ENCODE data around the gene AZU1. TPM values are rescaled to one million over a fixed set of nuclear protein-coding genes. Genes with fewer than 3 reads are reported as not detected.

Gene AZU1
- total RNA-seq, 2 experiments from 2014 or later: not detected

DNA sequence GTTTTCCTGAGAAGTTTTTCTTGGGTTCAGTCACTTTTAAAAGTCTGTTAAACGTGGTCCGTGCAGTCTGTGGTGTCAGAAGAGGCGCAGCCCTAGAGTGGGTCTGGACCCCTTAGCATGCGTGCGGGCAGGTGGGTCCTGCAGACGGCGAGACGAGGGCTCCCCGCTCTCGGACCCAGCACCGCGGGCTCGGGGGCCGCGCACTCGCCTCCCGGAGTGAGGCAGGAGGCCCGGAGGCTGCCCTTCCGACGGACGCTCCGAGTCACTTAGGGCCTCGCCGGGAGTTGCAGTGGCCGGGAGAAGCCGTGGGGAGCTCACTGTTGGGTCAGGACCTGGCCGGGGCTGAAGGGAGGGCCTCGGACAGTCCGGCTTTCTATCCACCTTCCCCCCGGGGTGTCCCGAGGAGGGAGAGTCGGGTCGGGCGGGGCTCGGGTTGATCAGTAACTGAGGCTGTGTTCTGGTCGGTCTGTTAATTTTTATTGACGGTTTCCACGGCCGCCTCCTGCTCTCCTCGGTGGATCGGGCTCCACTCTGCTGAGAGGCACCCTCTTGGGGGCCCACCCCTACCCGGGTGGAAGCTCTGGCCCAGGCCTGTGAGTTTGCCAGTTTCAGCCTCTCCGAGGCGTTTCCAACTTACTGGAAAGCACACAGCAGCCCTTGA is 29.1 kb upstream of the AZU1 start:
- peaks cover 45% of the 10 kb centered on the region for H3K36me3 Mint-ChIP-seq (ENCODE audit: low read depth)
- intact Hi-C loops (cut with DNase I, micrococcal nuclease): loop anchor here (5.0 kb wide), 5 partner anchors 136 to 1064 kb away; partner anchors contain the start of genes ARHGAP45 (in 1 of the 2), KLF16 (in 1 of the 2), RNF126 (in 1 of the 2) and RPS15 (in 1 of the 2)
- no peaks in the 10 kb centered on the region for H3K27me3 Mint-ChIP-seq
- peak overlapping the region; percentile 90 for H3K27ac Mint-ChIP-seq
- ChIA-PET CTCF (no interaction called here), POLR2A (interaction anchor here (0.5 to 1.5 kb wide), 4 partner anchors 10 to 471 kb away, joined by 4 to 7 read pairs (median 4); partner anchors contain the start of genes CIRBP and RNF126)
- ATAC-seq (no peak), DNase-seq (no peak)
- peak overlapping the region; percentile 86 for H3K4me3 Mint-ChIP-seq
- H3K9me3 Mint-ChIP-seq (ENCODE audit: low read depth): no peaks in the 10 kb centered on the region
- H3K4me1 Mint-ChIP-seq: peaks cover 39% of the 10 kb centered on the region

DNA sequence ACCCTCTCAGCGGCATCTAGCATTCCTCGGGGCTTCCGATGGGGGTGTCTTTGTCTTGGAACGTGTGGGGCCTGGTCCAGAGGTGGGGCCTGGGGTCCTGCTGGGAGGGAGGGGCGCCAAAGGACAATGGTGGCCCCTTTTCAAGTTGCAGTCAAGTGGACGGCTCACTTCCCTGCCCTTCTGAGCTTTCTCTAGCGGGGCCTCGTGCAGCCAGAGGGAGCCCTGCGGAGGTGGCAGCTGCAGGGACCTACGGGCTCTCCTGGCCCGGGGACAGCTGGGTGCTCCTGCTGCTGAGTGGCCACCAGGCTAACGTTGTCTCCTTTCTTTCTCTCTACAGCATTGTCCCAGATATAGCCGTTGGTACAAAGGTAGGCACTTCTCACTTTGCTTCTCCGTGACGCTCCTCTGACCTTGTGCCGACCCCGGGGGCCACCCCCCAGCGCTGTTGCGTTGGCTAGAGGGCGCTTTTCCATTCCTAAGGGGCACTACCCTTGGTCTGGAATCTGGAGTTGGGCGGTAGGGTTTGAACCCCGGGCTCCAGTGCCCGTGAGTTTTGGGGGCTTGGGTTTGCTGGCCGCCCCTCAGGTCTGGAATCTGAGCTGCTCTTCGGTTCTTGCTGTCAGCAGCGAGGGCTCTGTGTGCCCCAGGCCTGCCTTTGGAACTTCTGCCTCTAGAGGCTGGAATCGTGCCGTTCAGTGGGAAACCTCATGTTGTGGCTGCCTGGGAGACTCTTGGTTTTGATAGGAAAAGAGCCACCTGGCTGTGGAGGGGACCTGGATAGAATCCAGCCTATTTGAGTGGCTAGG is 28.4 kb upstream of the AZU1 start:
- peak overlapping the region; percentile 89 for H3K27ac Mint-ChIP-seq
- POLR2A ChIA-PET: interaction anchor here (0.5 to 1.5 kb wide), 4 partner anchors 11 to 470 kb away, joined by 4 to 9 read pairs (median 6); partner anchors contain the start of genes CIRBP and RNF126
- CTCF ChIA-PET: no interaction called here
- H3K4me3 Mint-ChIP-seq: peak overlapping the region; percentile 86
- intact Hi-C loops (cut with DNase I, micrococcal nuclease): loop anchor here (5.0 kb wide), 5 partner anchors 137 to 1063 kb away; partner anchors contain the start of genes ARHGAP45 (in 1 of the 2), KLF16 (in 1 of the 2), RNF126 (in 1 of the 2) and RPS15 (in 1 of the 2)
- peaks cover 42% of the 10 kb centered on the region for H3K4me1 Mint-ChIP-seq
- peak; percentile 42 for DNase-seq
- ATAC-seq: no peak
- H3K36me3 Mint-ChIP-seq (ENCODE audit: low read depth): peaks cover 51% of the 10 kb centered on the region
- H3K27me3 Mint-ChIP-seq: no peaks in the 10 kb centered on the region
- no peaks in the 10 kb centered on the region for H3K9me3 Mint-ChIP-seq (ENCODE audit: low read depth)

DNA sequence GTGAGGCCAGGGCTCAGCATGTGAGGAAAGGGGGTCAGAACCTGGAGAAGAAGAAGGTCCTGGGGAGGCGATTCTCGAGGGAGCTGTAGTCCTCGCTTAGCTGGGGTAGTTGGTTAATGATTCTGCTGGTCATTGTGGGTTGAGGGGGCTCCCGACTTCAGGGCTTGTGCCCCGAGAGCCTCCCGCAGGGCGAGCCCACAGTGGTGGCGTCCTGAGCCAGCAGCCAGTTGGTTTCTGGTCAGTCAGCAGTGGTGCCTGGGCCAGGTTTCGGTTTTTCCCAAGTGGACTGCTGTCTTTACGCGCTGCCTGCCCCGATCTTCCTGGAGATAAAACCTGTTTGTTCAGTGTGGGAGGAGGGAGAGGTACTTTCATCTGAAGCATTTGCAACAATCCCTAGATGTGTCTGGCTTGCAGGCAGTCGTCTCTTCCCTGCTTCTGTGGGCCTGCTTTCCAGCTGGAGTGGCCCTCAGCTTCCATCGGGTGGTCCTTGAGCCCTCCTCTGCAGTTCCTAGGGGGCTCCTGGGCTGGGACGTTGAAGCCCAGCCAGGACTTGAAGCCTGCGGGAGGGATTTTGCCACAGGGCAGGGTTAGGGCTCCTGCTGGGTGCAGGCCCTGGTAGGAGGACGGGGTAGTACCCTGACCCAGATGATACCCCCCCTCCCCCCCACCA is 27.1 kb upstream of the AZU1 start:
- no peaks in the 10 kb centered on the region for H3K27me3 Mint-ChIP-seq
- CTCF ChIA-PET: no interaction called here
- intact Hi-C loops (cut with DNase I, micrococcal nuclease): loop anchor here in 1 of 2 experiments (2.0 kb wide), 1 partner anchor 14 kb away; no protein-coding TSS in a partner anchor
- ATAC-seq (no peak), DNase-seq (no peak)
- POLR2A ChIA-PET: interaction anchor here (0.6 to 1.4 kb wide), 3 partner anchors 9 to 13 kb away, joined by 3 to 4 read pairs (median 3); no protein-coding TSS in a partner anchor
- peak overlapping the region; percentile 86 for H3K4me3 Mint-ChIP-seq
- H3K9me3 Mint-ChIP-seq (ENCODE audit: low read depth): no peaks in the 10 kb centered on the region
- H3K4me1 Mint-ChIP-seq: peaks cover 42% of the 10 kb centered on the region
- H3K27ac Mint-ChIP-seq: peak overlapping the region; percentile 89
- peaks cover 55% of the 10 kb centered on the region for H3K36me3 Mint-ChIP-seq (ENCODE audit: low read depth)

DNA sequence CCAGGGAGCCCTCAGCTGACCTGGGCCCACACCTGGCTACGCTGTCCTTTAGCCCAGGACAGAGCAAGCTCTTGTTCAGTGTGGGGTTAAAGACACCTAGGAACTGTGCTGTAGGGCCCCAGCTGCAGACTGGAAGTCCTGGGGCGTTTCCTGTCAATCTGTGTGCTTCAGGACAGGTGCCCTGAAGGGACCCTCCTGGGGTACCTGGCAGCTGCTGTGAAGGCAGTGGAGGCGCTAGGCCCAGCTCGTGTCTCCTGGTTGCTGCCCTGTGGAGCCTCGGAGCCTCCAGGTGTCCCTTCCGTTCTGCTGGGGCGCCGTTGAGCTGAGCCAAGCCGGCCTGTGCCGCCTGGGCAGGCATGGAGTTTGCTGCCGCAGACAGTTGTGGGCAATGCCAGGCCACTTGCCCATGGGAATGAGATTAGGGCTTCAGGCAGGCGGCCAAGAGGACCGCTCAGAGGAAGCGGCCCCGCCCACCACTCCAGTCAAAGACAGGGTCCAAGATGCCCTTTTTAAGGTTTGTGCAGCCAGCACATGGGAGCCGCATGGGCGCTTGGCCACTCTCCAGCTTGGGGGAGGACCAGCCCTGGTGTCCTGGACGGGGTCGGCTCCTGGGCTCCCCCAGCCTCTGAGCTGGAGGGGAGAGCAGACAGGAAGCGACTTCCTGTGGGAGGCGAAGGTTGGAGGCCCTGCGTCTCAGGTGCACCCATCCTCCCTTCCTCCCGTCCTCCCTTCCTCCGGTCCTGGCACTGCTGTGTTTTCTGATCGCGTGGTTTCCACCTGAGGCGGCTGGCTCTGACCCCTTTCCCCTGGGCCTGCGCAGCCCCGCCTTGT is 26.4 kb upstream of the AZU1 start:
- Mint-ChIP-seq H3K36me3 (ENCODE audit: low read depth) (peaks cover 58% of the 10 kb centered on the region), H3K4me3 (peak overlapping the region; percentile 86), H3K27me3 (no peaks in the 10 kb centered on the region), H3K4me1 (peaks cover 42% of the 10 kb centered on the region), H3K9me3 (ENCODE audit: low read depth) (no peaks in the 10 kb centered on the region), H3K27ac (peak overlapping the region; percentile 67)
- CTCF ChIA-PET: no interaction called here
- ATAC-seq: no peak
- intact Hi-C loops (cut with DNase I, micrococcal nuclease): loop anchor here in 1 of 2 experiments (2.0 kb wide), 1 partner anchor 14 kb away; no protein-coding TSS in a partner anchor
- POLR2A ChIA-PET: interaction anchor here (0.6 to 1.4 kb wide), 3 partner anchors 8 to 12 kb away, joined by 3 to 4 read pairs (median 3); no protein-coding TSS in a partner anchor
- DNase-seq: peak; percentile 41

DNA sequence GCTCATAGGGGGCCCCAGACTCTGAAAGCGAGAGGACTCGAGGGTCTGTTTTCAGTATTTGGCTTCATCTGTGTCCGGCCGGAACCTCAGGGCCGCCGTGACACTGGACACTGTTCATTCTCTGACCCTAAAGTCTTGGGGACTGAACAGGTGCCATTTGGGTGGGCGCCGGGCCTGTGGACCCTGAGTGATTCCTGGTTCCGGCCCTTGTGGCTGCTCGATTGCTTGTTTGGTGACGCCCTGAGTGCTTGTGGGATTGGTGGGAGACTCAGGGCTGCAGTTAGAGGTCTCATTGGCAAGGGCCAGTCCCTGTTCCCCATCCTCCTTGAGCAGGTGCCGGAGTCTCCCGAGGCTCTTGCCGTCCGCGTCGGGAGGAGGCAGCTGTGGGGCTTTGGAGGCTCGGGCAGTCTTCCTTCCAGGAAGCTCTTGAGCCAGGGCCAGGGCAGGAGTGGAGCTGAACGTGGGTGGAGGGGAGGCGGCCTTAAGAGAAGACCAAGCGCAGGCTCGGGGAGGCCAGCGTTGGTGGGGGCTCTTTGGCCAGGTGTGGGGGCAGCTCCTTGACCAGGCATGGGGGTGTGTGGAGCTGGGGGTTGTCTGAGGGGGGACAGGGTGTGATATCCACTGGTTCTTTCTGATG is 25.7 kb upstream of the AZU1 start:
- ChIA-PET CTCF (interaction anchor here (1.4 kb wide), 1 partner anchor 31 kb away, joined by 4 read pairs; no protein-coding TSS in a partner anchor), POLR2A (interaction anchor here (0.6 to 1.4 kb wide), 3 partner anchors 8 to 23 kb away, joined by 3 to 4 read pairs (median 3); no protein-coding TSS in a partner anchor)
- ATAC-seq (no peak), DNase-seq (no peak)
- no peaks in the 10 kb centered on the region for H3K27me3 Mint-ChIP-seq
- intact Hi-C loops (cut with DNase I, micrococcal nuclease): loop anchor here in 1 of 2 experiments (2.0 kb wide), 1 partner anchor 13 kb away; no protein-coding TSS in a partner anchor
- no peaks in the 10 kb centered on the region for H3K9me3 Mint-ChIP-seq (ENCODE audit: low read depth)
- peaks cover 63% of the 10 kb centered on the region for H3K36me3 Mint-ChIP-seq (ENCODE audit: low read depth)
- peaks cover 40% of the 10 kb centered on the region for H3K4me1 Mint-ChIP-seq
- H3K4me3 Mint-ChIP-seq: peak overlapping the region; percentile 86
- peak overlapping the region; percentile 63 for H3K27ac Mint-ChIP-seq

DNA sequence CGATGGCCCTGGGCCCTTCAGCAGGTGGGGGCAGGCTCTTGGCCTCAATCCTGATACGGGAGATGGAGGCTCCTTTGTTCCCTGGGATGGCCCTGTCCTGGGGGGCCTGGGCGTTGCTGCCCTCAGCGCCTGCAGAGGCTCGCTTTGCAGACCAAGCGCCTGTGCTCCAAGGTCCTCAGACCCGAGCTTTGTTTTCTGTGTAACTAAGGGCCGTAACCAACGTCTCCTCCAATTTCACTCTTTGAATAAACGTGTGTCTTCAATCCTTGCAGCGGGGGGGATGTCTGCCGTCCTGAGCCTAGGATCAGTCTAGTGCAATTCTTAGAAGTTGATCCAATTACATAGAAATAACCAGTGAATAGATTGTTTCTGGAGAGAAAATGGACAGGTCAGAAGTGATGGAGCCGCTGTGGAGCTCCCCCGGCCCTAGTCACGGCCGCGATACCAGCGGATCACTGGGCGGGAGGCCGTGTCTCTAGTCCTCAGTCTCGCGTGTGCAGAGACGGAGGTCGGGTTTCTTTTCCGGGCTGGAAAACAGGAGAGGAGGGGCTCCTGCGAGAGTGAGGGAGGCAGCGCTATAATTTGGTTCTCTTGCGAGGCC is 25.0 kb upstream of the AZU1 start:
- peaks cover 40% of the 10 kb centered on the region for H3K4me1 Mint-ChIP-seq
- DNase-seq: no peak
- peaks cover 69% of the 10 kb centered on the region for H3K36me3 Mint-ChIP-seq (ENCODE audit: low read depth)
- ChIA-PET POLR2A (interaction anchor here (0.6 to 1.4 kb wide), 2 partner anchors 11 to 23 kb away, joined by 3 read pairs; no protein-coding TSS in a partner anchor), CTCF (interaction anchor here (1.4 kb wide), 1 partner anchor 32 kb away, joined by 4 read pairs; no protein-coding TSS in a partner anchor)
- H3K4me3 Mint-ChIP-seq: no peak overlapping the region
- no peak for ATAC-seq
- H3K9me3 Mint-ChIP-seq (ENCODE audit: low read depth): no peaks in the 10 kb centered on the region
- H3K27ac Mint-ChIP-seq: peak overlapping the region; percentile 65
- H3K27me3 Mint-ChIP-seq: no peaks in the 10 kb centered on the region
- intact Hi-C loops (cut with DNase I, micrococcal nuclease): no loop called here

DNA sequence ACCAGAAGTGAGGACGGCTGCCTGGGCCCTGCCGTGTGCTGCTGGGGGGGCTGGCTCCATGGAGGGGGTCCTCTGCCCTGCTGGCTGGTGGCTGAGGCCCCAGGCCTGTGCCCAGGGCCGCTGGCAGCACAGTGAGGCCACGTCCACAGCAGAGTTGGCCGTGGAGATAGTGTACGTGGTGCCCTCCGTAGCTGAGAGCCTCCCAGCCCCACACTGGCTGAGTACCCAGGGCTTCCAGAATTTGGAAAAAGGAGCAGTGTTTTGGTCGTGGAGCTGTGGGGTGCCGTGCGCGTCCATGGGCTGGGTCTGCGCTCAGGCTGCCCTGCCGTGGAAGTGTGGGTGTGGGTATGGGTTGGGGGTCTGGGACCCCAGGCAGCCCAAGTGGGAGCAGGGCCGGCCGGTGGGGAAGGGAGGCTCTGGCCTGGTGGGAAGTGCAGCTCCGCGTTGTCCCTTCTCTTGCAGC is 24.5 kb upstream of the AZU1 start:
- ChIA-PET POLR2A (interaction anchor here (1.1 to 1.4 kb wide), 2 partner anchors 11 to 12 kb away, joined by 3 to 4 read pairs; no protein-coding TSS in a partner anchor), CTCF (interaction anchor here (1.4 kb wide), 1 partner anchor 32 kb away, joined by 4 read pairs; no protein-coding TSS in a partner anchor)
- Mint-ChIP-seq H3K4me1 (peaks cover 40% of the 10 kb centered on the region), H3K27me3 (no peaks in the 10 kb centered on the region), H3K4me3 (no peak overlapping the region), H3K27ac (no peak overlapping the region), H3K36me3 (ENCODE audit: low read depth) (peaks cover 74% of the 10 kb centered on the region), H3K9me3 (ENCODE audit: low read depth) (no peaks in the 10 kb centered on the region)
- DNase-seq (no peak), ATAC-seq (no peak)
- intact Hi-C loops (cut with DNase I, micrococcal nuclease): no loop called here

DNA sequence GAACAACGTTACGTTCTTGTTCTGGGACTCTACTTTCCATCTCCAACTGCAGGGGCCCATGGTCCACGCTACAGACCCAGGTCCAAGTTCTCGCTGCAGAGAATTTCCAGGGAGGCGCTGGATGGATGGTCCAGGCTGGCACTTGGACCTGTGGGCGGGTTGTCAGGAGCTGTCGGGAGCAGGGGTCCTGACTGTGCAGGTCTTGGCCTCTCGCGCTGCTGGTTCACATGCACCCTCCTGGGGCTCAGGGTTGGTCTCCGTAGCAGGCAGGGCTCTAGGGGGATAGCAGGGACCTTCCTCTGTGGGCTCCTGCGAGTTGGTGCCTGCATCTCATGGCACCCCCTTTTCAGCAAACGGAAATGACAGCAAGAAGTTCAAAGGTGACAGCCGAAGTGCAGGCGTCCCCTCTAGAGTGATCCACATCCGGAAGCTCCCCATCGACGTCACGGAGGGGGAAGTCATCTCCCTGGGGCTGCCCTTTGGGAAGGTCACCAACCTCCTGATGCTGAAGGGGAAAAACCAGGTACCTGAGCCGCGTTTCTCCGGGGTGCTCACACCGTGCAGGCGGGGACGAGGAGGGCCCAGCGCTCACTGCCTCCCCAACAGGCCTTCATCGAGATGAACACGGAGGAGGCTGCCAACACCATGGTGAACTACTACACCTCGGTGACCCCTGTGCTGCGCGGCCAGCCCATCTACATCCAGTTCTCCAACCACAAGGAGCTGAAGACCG is 23.8 kb upstream of the AZU1 start:
- no peak overlapping the region for H3K27ac Mint-ChIP-seq
- POLR2A ChIA-PET: interaction anchor here (1.1 to 1.4 kb wide), 2 partner anchors 10 to 11 kb away, joined by 3 to 4 read pairs; no protein-coding TSS in a partner anchor
- H3K9me3 Mint-ChIP-seq (ENCODE audit: low read depth): no peaks in the 10 kb centered on the region
- intact Hi-C loops (cut with DNase I, micrococcal nuclease): no loop called here
- H3K36me3 Mint-ChIP-seq (ENCODE audit: low read depth): peaks cover 69% of the 10 kb centered on the region
- no peak overlapping the region for H3K4me3 Mint-ChIP-seq
- CTCF ChIA-PET: no interaction called here
- ATAC-seq (no peak), DNase-seq (no peak)
- no peaks in the 10 kb centered on the region for H3K27me3 Mint-ChIP-seq
- H3K4me1 Mint-ChIP-seq: peaks cover 40% of the 10 kb centered on the region

All from activated CD4-positive, alpha-beta T cell treated with anti-CD3 and anti-CD28 coated beads for 36 hours (primary cell).